HG02885 (cell line): ENCODE data around the gene FAM161A.
A peak's percentile ranks its signal among the peaks of the same experiment; 100 is the strongest.
"Not testable (repeated sequence)": the region's sequence is repeated elsewhere in the genome, so short reads cannot be mapped to it uniquely, and the experiment has no call there.

Experiments used
- ATAC-seq: cut with Tn5 transposase; IDR thresholded peaks from one replicate; pipeline ENCODE4 v1.9.1; 2021; ENCODE audit warnings: mild to moderate bottlenecking; ENCODE audit not compliant: unreplicated experiment, poor library complexity

Gene FAM161A

DNA sequence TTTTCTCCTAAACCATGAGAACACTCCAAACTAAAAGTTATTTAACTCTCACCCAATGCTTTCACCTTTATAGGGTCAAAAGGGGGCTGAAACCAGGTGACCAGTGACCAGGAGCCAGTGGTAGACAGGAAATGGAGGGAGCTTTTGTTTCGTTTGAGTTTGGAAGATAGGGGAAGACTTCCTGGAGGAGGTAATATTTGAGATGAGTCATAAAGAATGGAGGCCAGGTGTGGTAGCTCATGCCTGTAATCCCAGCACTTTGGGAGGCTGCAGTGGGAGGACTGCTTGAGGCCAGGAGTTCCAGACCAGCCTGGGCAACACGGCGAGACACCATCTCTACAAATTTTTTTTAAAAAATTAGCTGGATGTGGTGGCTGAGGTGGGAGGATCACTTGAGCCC lies 8.5 kb downstream of the FAM161A start:
- no peak for ATAC-seq

DNA sequence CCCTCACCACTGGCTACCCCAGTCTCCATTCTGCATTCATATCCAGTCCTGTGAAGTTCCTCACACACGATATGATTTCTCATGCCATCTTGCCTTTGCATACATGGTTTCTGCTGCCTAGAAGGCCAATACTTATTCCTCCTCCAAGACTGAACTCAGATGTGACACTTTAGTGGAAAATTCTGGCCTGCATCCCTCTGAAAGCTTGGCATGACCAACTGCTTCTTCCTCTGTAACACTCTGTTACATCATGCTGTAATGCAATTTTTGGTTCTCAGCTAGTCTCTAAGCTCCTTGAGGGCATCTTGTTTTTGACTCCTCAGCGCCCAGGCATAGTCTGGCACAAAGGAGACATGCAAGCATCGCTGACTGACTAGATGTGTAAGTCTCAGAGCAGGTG lies 12.6 kb downstream of the FAM161A start:
- ATAC-seq: no peak

- ATAC-seq: no peak
Measured at GRCh38 chr2:61834893-61835292, 19.0 kb downstream of the FAM161A start.

DNA sequence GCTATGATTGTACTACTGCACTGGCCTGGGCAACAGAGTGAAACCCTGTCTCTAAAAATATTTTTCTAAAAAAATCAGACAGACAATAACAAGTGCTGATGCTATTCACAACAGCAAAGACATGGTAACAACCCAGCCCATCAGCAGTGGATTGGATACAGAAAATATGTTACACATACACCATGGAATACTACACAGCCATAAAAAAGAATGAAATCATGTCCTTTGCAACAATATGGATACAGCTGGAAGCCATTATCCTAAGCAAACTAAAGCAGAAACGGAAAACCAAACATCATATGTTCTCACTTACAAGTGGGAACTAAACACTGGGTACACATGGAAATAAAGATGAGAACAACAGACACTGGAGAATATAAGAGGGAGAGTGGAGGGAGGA lies 19.9 kb downstream of the FAM161A start:
- ATAC-seq: no peak

DNA sequence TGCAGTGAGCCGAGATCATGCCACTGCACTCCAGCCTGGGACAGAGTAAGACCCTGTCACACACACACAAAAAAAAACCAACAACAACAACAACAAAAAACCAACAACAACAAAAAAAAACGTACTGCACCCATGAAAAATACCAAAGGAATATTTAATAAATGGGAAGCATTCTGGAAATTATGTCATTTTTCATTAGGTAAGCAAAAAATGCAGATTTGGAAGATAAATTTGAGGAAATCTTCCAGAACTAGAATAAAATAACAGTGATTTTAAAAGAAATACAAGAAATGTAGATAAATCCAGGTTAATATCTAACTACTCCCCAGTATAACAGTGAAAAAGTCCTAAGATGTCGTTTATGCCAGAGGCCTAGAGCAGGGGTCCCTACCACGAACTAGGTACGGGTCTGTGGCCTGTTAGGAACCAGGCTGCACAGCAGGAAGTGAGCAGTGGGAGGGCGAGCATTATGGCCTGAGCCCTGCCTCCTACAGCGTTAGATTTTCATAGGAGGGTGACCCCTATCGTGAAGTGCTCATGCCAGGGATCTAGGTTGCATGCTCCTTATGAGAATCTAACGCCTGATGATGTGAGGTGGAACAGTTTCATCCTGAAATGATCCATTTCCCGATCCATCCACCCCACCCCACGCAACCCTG lies 21.5 kb downstream of the FAM161A start:
- no peak for ATAC-seq

DNA sequence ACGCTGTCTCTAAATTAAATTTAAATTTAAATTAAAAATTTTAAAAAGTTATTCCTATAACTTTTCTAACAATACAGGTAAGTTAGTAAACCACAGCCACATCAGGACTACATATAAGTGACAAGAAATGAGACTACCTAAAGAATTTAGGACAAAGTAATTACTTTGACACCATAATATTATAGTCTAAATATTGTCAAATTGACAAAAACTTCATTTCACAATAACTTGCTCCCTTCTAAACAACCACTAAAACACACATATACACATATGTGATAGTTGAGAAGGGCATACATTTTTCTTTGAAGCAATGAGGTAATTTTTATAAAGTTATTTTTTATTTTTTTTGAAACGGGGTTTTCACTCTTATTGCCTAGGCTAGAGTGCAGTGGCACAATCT lies 31.6 kb downstream of the FAM161A start:
- no peak for ATAC-seq

- ATAC-seq: no peak
Measured at GRCh38 chr2:61816480-61817355, 37.1 kb downstream of the FAM161A start.

GRCh38 chr2:61814539-61815160 lies 39.2 kb downstream of the FAM161A start:
- ATAC-seq: no peak

DNA sequence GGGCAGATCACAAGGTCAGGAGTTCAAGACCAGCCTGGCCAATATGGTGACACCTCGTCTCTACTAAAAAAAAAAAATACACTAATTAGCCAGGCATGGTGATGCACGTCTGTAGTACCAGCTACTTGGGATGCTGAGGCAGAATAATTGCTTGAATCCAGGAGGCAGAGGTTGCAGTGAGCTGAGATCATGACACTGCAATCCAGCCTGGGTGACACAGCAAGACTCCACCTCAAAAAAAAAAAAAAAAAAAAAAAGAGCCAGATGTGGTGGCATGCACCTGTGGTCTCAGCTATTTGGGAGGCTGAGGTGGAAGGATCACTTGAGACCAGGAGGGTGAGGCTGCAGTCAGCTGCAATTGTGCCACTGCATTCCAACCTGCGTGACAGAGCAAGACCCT lies 40.5 kb downstream of the FAM161A start:
- ATAC-seq: not testable (repeated sequence)

DNA sequence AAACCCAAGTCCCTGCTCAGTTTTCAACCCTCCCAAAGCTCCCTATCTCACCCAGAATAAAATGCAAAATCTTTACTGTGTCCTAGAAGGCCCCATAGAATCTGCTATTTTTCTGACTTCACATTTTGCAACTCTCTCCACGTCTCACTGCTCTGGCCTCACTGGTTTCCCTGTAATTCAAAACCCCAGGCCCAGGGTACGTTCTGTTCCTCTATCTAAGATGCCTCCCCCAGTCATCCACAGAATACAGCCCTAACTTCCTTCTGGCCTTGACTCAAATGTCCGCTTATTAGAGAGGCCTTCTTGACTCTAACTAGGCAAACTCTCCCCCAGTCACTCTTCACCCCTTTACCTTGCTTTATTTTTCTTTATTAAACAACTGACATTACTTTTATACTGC lies 42.0 kb downstream of the FAM161A start:
- ATAC-seq: no peak

- ATAC-seq: not testable (repeated sequence)
Measured at GRCh38 chr2:61810203-61810602, 43.7 kb downstream of the FAM161A start.

DNA sequence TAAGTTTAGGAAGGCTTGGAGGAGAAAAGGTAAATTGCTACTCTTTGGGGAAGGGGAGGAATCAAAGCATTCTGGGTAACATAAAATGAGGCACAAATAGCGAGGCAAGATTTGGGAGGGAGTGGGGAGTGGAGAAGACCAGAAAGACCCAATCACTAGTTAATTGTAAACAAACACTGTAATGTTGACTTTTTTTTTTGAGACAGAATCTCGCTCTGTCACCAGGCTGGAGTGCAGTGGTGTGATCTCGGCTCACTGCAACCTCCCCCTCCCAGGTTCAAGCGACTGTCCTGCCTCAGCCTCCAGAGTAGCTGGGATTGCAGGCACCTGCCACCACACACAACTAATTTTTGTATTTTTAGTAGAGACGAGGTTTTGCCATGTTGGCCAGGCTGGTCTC lies 45.2 kb downstream of the FAM161A start:
- ATAC-seq: not testable (repeated sequence)

DNA sequence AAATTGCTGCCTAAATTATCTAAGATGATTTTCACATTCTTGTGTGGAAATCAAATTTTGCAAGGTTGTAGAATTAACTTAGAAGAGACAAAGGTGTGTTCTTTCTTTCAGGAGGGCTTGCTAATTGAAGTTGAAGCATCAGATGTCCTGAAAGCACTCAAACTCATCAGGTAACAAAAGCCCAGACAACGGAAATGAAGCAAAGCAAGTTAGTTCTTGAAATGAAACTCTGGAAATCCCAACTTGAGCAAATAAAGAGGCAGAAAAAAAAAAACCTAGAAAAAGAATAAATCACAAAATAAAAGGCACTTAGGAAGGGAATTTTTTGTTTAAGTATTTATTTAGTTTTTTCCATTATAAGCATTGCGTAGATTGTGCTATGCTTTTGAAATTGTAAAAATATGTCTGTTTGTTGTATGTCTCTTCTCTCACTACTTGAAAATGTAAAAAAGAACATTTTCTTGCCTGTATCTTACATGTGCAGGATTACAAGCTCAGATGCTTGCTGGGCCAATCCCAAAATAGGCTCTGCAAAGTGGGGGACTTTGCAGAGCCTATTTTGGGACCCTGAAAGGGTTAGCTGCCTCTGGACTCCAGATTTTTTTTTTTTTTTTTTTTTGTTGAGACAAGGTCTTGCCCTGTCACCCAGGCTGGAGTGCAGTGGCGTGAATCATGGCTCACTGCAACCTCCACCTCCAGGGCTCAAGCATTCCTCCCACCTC lies 46.7 kb downstream of the FAM161A start:
- no peak for ATAC-seq

GRCh38 chr2:61802548-61802947 lies 51.3 kb downstream of the FAM161A start:
- no peak for ATAC-seq

- ATAC-seq: no peak
Measured at GRCh38 chr2:61799099-61799498, 54.8 kb downstream of the FAM161A start.

GRCh38 chr2:61797446-61797845 lies 56.4 kb downstream of the FAM161A start:
- not testable (repeated sequence) for ATAC-seq

- ATAC-seq: no peak
Measured at GRCh38 chr2:61795408-61795807, 58.5 kb downstream of the FAM161A start.

- ATAC-seq: peak; percentile 74
Measured at GRCh38 chr2:61793389-61793836, 60.4 kb downstream of the FAM161A start.

DNA sequence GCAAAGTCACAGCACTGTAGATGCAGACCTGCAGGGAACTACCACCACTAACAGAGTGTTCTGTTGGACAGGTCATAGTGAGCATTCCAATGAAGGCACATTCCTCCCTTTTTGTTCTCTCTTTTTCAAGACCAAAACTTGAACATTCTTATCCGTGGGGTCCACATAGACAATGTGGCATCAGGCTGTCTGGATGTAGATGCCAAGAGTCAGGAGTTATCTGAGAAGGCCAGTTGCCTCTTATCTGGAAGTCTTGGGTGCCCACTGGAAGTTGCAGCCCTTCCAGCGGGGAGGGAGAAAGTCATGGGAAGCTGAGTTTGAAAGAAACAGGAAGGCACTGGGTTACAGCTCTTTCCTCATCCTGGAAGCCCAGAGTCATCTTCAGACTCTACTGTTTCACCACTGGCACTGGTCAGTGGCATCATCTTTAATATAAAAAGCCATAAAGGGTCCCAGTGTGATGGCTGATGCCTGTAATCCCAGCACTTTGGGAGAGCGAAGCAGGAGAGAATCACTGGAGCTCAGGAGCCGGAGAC lies 61.4 kb downstream of the FAM161A start:
- ATAC-seq: no peak
